Tibial nerve (tissue), 4 donors: ENCODE data around the gene PRSS38. TPM values are rescaled to one million over a fixed set of nuclear protein-coding genes. Genes with fewer than 3 reads are reported as not detected.
A peak's percentile ranks its signal among the peaks of the same experiment; 100 is the strongest.

Experiments
- DNase-seq, 2 donors: peaks; one replicate each; pipeline ENCODE4 v3.0.0-alpha.2; 2019; ENCODE audit warnings: low spot score in 2 of 2
- H3K27ac ChIP-seq, 4 donors: fragments of 200-600 bp; sonication (generic) in 3 of 4; one replicate each; pipeline ENCODE4 v1.5.1; 2017 to 2019; ENCODE audit warnings: mild to moderate bottlenecking in 1 of 4
- H3K27me3 ChIP-seq, 2 donors: fragments of 200-600 bp; sonication (generic) in 1 of 2; one replicate each; pipeline versions ENCODE4 v1.5.1 to v1.6.0; 2017 to 2019
- H3K36me3 ChIP-seq, 3 donors: fragments of 200-600 bp; sonication (generic); one replicate each; pipeline ENCODE4 v1.5.1; 2018 to 2019
- H3K4me1 ChIP-seq, 4 donors: fragments of 200-600 bp; sonication (generic) in 3 of 4; one replicate each; pipeline ENCODE4 v1.5.1; 2017 to 2019
- H3K4me3 ChIP-seq, 4 donors: fragments of 200-600 bp; sonication (generic) in 3 of 4; one replicate each; pipeline ENCODE4 v1.5.1; 2017 to 2019; ENCODE audit warnings: mild to moderate bottlenecking in 1 of 4, moderate library complexity in 1 of 4
- H3K9me3 ChIP-seq, 4 donors: fragments of 200-600 bp; sonication (generic) in 3 of 4; one replicate each; pipeline ENCODE4 v1.5.1; 2017 to 2019
- EP300 ChIP-seq, 2 donors: sonication (generic); formaldehyde crosslinking; IDR thresholded peaks; one replicate each; pipeline ENCODE4 v1.6.1; 2017; ENCODE audit warnings: antibody characterized with exemption in 2 of 2, mild to moderate bottlenecking in 1 of 2
- POLR2A ChIP-seq, 2 donors: fragments of 450-650 bp; IDR thresholded peaks; one replicate each; pipeline ENCODE4 v1.6.1; 2017; ENCODE audit warnings: antibody characterized with exemption in 2 of 2, mild to moderate bottlenecking in 2 of 2, moderate library complexity in 2 of 2
- WGBS, 2 donors: methylation state at CpG; one replicate each; pipeline ENCODE4 v1.1.5; 2018; 5-methylcytosine and 5-hydroxymethylcytosine counted together
- total RNA-seq, 4 donors: library from RNA; depleted of rRNA; stranded (reverse); fragments of >200 nt; gene quantifications; one replicate each; pipeline ENCODE4 v1.1.0, GENCODE V29; 2016
- TF ChIP-seq, protein P1 (sequence below), 5 experiments: fragments of 200-600 bp in 3 of 5; fragments of 450-650 bp in 2 of 5; sonication (generic) in 3 of 5; IDR thresholded peaks; one replicate each; pipeline ENCODE4 v1.5.1; 2016 to 2019; ENCODE audit warnings: antibody characterized with exemption in 5 of 5, mild to moderate bottlenecking in 3 of 5, moderate library complexity in 2 of 5

The PRSS38 gene
- total RNA-seq, 4 donors from 2014 or later: not detected

DNA sequence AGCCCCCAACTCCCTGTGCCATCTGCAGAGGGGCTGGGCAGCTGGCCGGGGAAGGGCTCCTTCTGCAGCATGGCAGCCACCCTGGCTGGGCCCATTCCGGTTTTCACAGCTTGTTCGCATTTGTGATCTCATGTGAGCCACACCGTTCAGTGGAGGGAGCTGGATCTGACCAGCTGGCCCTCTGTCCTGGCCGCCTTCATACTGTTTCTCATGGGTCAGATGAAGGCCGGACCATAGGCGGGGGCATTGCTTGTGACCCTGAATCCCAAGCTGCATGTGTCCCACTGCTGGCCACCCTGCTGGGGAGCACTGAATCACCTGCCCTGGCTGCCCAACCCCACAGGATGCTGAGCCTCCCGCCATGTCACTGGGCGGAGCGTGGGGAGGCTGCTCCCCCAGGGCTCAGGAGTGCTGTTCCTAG, 36.4 kb upstream of the PRSS38 start:
- Histone ChIP-seq H3K9me3 (no peaks in the 10 kb centered on the region), H3K27me3 (no peaks in the 10 kb centered on the region), H3K27ac (no peak overlapping the region), H3K36me3 (peaks cover 0 to 70% (median 0%) of the 10 kb centered on the region in 3 donors), H3K4me1 (peaks cover 0 to 6% (median 0%) of the 10 kb centered on the region in 4 donors), H3K4me3 (no peak overlapping the region)
- 86 to 88% methylated on average over 3 to 10 of the region's 10 CpGs for WGBS, 2 donors
- DNase-seq: peak in 1 of 2 donors; percentile 6
- TF ChIP-seq POLR2A (IDR thresholded peaks at IDR 0.05) (no peak), EP300 (IDR thresholded peaks at IDR 0.05) (no peak)
- TF ChIP-seq, protein P1, sequence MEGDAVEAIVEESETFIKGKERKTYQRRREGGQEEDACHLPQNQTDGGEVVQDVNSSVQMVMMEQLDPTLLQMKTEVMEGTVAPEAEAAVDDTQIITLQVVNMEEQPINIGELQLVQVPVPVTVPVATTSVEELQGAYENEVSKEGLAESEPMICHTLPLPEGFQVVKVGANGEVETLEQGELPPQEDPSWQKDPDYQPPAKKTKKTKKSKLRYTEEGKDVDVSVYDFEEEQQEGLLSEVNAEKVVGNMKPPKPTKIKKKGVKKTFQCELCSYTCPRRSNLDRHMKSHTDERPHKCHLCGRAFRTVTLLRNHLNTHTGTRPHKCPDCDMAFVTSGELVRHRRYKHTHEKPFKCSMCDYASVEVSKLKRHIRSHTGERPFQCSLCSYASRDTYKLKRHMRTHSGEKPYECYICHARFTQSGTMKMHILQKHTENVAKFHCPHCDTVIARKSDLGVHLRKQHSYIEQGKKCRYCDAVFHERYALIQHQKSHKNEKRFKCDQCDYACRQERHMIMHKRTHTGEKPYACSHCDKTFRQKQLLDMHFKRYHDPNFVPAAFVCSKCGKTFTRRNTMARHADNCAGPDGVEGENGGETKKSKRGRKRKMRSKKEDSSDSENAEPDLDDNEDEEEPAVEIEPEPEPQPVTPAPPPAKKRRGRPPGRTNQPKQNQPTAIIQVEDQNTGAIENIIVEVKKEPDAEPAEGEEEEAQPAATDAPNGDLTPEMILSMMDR (IDR thresholded peaks at IDR 0.05): no peak

DNA sequence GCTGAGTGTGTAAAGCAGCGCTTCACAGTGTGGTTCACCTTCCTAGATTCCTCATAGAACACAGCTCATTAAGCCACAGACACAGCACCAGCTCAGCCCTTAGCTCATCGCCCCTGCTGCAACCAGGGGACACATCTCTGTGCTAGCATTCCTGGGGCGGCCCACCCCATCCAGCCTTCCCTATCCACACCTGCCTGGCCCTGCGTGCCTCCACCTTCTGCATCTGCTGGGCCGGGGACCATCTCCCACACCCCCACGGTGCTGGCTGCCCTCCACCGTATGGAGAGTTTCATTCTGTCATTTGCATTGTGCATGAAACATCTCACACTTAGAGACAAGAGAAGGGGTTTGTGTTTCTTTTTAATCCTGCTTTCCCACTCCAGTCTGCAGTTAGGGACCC, 35.8 kb upstream of the PRSS38 start:
- H3K4me1 ChIP-seq: peaks cover 0 to 6% (median 0%) of the 10 kb centered on the region in 4 donors
- H3K27me3 ChIP-seq: no peaks in the 10 kb centered on the region
- no peak overlapping the region for H3K4me3 ChIP-seq
- DNase-seq: peak in 1 of 2 donors; percentile 8
- TF ChIP-seq POLR2A (IDR thresholded peaks at IDR 0.05): no peak
- no peak for TF ChIP-seq EP300 (IDR thresholded peaks at IDR 0.05)
- TF ChIP-seq, protein P1 (IDR thresholded peaks at IDR 0.05): no peak
- 87 to 91% methylated on average over 7 of the region's 7 CpGs for WGBS, 2 donors
- H3K27ac ChIP-seq: no peak overlapping the region
- no peaks in the 10 kb centered on the region for H3K9me3 ChIP-seq
- H3K36me3 ChIP-seq: peaks cover 0 to 64% (median 0%) of the 10 kb centered on the region in 3 donors

DNA sequence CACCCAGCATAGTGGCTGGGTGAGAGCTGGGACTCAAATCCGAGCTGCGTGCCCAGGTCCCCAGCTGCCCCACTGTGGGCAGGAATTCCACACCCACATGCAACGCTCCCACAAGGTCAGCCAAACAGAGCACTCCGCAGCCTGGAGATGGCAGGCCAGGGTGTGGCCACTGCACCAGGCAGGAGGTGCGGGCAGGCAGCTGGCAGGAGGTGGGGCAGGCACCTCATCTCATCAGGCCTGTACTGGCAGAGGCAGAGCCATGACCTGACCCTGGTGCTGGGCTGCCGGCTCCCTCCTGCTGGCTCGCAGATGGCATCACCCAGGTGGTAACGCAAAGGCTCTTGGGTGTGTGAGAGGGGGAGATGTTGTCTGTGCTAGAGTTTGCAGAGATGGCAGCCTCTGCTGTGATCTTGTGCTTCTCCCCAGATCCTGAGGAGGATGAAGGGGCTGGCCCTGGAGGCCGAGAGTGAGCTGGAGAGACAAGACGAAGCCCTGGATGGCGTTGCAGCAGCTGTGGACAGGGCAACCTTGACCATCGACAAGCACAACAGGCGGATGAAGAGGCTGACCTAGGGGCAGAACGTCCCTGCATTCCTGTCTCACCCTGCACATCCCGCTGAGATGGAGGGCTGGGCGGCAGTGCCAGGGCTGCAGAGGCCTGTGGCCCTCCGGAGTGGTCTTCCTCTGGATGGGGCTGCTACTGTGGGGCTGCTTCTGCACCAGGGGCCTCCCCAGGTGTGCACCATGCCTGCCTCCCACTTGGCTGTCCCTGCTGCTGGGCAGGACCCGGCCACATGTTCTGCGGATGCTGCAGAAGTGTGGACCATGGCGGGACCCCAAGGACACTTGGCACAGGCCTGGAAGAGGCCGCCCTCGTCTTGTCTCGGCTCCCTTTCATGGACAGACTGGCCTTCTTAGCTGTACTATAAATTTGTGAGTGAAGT, 35.1 kb upstream of the PRSS38 start:
- H3K36me3 ChIP-seq: peaks cover 0 to 57% (median 0%) of the 10 kb centered on the region in 3 donors
- no peaks in the 10 kb centered on the region for H3K9me3 ChIP-seq
- peaks cover 0 to 3% (median 0%) of the 10 kb centered on the region in 4 donors for H3K4me1 ChIP-seq
- DNase-seq: peak in 1 of 2 donors; percentile 4
- no peak overlapping the region for H3K27ac ChIP-seq
- H3K27me3 ChIP-seq: no peaks in the 10 kb centered on the region
- TF ChIP-seq EP300 (IDR thresholded peaks at IDR 0.05): no peak
- TF ChIP-seq, protein P1 (IDR thresholded peaks at IDR 0.05): no peak
- H3K4me3 ChIP-seq: no peak overlapping the region
- WGBS, 2 donors: 84 to 88% methylated on average over 17 to 21 of the region's 23 CpGs

DNA sequence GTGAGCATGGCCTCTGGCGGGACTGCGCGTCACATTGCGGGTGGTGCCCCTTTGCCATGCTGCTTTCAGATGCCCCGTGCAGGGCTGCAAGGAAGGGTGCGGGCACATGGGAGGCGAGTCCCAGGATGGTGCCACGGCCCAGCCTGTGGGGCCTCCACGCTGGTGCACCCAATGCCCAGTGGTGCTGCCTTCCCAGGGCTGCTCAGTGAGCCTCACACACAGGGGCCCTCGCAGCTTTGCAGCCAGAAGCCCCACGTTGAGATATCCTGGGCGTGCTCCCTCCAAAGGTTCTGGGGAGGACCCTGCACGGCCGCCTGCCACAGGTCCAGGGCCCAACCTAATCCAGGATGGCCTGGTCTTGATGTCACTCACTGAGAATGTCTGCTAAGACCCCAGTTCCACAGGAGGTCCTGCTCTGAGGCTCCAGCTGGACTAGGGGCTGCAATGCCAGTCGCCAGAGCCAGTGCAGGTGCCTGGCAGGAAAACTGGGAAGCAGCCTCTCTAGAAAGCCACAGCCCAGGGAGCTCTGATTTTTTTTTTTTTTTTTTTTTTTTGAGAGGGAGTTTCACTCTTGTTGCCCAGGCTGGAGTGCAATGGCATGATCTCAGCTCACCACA, 34.1 kb upstream of the PRSS38 start:
- Histone ChIP-seq H3K4me3 (no peak overlapping the region), H3K4me1 (peaks cover 0 to 7% (median 1%) of the 10 kb centered on the region in 4 donors), H3K36me3 (peaks cover 0 to 46% (median 0%) of the 10 kb centered on the region in 3 donors), H3K27ac (no peak overlapping the region), H3K27me3 (no peaks in the 10 kb centered on the region), H3K9me3 (no peaks in the 10 kb centered on the region)
- DNase-seq: no peak
- TF ChIP-seq, protein P1 (IDR thresholded peaks at IDR 0.05): no peak
- TF ChIP-seq EP300 (IDR thresholded peaks at IDR 0.05): no peak
- 90 to 92% methylated on average over 12 to 14 of the region's 15 CpGs for WGBS, 2 donors

DNA sequence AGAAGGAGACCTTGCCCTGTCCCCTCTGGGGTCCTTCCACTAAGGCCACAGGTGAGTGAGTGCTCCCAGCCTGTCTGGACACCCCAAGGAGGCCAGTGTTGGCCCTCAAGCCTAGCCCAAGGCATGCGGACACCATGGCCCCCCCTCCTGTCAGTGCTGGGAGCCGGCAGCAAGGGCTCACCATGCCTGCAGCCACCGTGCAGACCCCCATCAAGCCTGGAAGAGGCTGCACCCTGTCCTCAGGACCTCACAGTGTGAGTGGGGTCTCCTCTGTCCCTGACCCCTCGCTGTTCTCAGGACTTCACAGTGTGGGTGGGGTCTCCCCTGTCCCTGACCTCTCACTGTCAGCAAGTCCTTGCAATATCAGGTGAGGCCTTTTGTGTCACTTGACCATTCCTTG, 33.2 kb upstream of the PRSS38 start:
- DNase-seq: peak in 1 of 2 donors; percentile 7
- 80 to 86% methylated on average over 3 to 4 of the region's 4 CpGs for WGBS, 2 donors
- Histone ChIP-seq H3K27ac (no peak overlapping the region), H3K36me3 (peaks cover 0 to 43% (median 0%) of the 10 kb centered on the region in 3 donors), H3K4me1 (peaks cover 0 to 15% (median 8%) of the 10 kb centered on the region in 4 donors), H3K27me3 (no peaks in the 10 kb centered on the region), H3K4me3 (no peak overlapping the region), H3K9me3 (no peaks in the 10 kb centered on the region)
- TF ChIP-seq POLR2A (IDR thresholded peaks at IDR 0.05): no peak
- no peak for TF ChIP-seq EP300 (IDR thresholded peaks at IDR 0.05)
- TF ChIP-seq, protein P1 (IDR thresholded peaks at IDR 0.05): no peak
